NCI-H1105 treated with DMSO at 0.1 percent for 48 hours (cell line): ENCODE results near the gene MYO3B.
A peak's percentile ranks its signal among the peaks of the same experiment; 100 is the strongest.
"Not testable (repeated sequence)": the region's sequence is repeated elsewhere in the genome, so short reads cannot be mapped to it uniquely, and the experiment has no call there.

ENCODE experiments used
- DNase-seq: peaks from one replicate; lab custom pipeline; 2025; lab: John Stamatoyannopoulos, UW

The MYO3B gene

GRCh38 chr2:170263728-170264521, 86.0 kb downstream of the MYO3B start:
- DNase-seq: peak; percentile 13

- no peak for DNase-seq
Measured at GRCh38 chr2:170264522-170264860, 86.5 kb downstream of the MYO3B start.

- DNase-seq: no peak
Measured at GRCh38 chr2:170264865-170265264, 86.9 kb downstream of the MYO3B start.

- peak; percentile 65 for DNase-seq
Measured at GRCh38 chr2:170265321-170265720, 87.4 kb downstream of the MYO3B start.

- DNase-seq: no peak
Measured at GRCh38 chr2:170266358-170266757, 88.4 kb downstream of the MYO3B start.

GRCh38 chr2:170267071-170267470, 89.1 kb downstream of the MYO3B start:
- DNase-seq: no peak

GRCh38 chr2:170270278-170270864, 92.4 kb downstream of the MYO3B start:
- no peak for DNase-seq

GRCh38 chr2:170271340-170271739, 93.4 kb downstream of the MYO3B start:
- DNase-seq: peak; percentile 86

- peak; percentile 57 for DNase-seq
Measured at GRCh38 chr2:170276056-170276455, 98.1 kb downstream of the MYO3B start.

GRCh38 chr2:170276925-170277629, 99.1 kb downstream of the MYO3B start:
- peak; percentile 71 for DNase-seq

- peak; percentile 75 for DNase-seq
Measured at GRCh38 chr2:170277951-170278350, 100.0 kb downstream of the MYO3B start.

GRCh38 chr2:170279615-170280014, 101.7 kb downstream of the MYO3B start:
- not testable (repeated sequence) for DNase-seq

- no peak for DNase-seq
Measured at GRCh38 chr2:170282851-170283250, 104.9 kb downstream of the MYO3B start.

- no peak for DNase-seq
Measured at GRCh38 chr2:170284205-170284604, 106.3 kb downstream of the MYO3B start.

- DNase-seq: no peak
Measured at GRCh38 chr2:170288859-170289258, 110.9 kb downstream of the MYO3B start.

GRCh38 chr2:170291474-170291873, 113.5 kb downstream of the MYO3B start:
- no peak for DNase-seq

GRCh38 chr2:170292415-170292814, 114.5 kb downstream of the MYO3B start:
- no peak for DNase-seq

GRCh38 chr2:170297496-170297895, 119.5 kb downstream of the MYO3B start:
- DNase-seq: no peak

- no peak for DNase-seq
Measured at GRCh38 chr2:170298115-170298514, 120.2 kb downstream of the MYO3B start.

GRCh38 chr2:170298861-170299429, 121.0 kb downstream of the MYO3B start:
- no peak for DNase-seq

- DNase-seq: no peak
Measured at GRCh38 chr2:170300993-170301392, 123.0 kb downstream of the MYO3B start.

- no peak for DNase-seq
Measured at GRCh38 chr2:170301626-170302025, 123.7 kb downstream of the MYO3B start.

GRCh38 chr2:170305711-170306110, 127.8 kb downstream of the MYO3B start:
- DNase-seq: no peak
